ENCODE results near the gene NELL1.

The NELL1 gene

GRCh38 chr11:21564833-21565682, 895.7 kb downstream of the NELL1 start:
- H4K20me1 ChIP-seq (ENCODE audit: insufficient read depth, low read length, poor library complexity, severe bottlenecking): no peaks in the 10 kb centered on the region
- H3K9ac ChIP-seq (ENCODE audit: low read depth, low read length, poor library complexity, severe bottlenecking): no peak overlapping the region
- TF ChIP-seq, protein P1, sequence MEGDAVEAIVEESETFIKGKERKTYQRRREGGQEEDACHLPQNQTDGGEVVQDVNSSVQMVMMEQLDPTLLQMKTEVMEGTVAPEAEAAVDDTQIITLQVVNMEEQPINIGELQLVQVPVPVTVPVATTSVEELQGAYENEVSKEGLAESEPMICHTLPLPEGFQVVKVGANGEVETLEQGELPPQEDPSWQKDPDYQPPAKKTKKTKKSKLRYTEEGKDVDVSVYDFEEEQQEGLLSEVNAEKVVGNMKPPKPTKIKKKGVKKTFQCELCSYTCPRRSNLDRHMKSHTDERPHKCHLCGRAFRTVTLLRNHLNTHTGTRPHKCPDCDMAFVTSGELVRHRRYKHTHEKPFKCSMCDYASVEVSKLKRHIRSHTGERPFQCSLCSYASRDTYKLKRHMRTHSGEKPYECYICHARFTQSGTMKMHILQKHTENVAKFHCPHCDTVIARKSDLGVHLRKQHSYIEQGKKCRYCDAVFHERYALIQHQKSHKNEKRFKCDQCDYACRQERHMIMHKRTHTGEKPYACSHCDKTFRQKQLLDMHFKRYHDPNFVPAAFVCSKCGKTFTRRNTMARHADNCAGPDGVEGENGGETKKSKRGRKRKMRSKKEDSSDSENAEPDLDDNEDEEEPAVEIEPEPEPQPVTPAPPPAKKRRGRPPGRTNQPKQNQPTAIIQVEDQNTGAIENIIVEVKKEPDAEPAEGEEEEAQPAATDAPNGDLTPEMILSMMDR (conservative IDR thresholded peaks at IDR 0.05; ENCODE audit: low read length): no peak
- no peak for TF ChIP-seq EZH2phosphoT487 (IDR thresholded peaks at IDR 0.05; ENCODE audit: borderline replicate concordance)
- H3F3A ChIP-seq (ENCODE audit: low read depth): no peaks in the 10 kb centered on the region
- H3K36me3 ChIP-seq (ENCODE audit: insufficient read depth, low read length): no peaks in the 10 kb centered on the region
- H3K9me2 ChIP-seq (replicated peaks; ENCODE audit: low read depth, low read length): no peaks in the 10 kb centered on the region
- H3K79me2 ChIP-seq (ENCODE audit: insufficient read depth, low read length): no peaks in the 10 kb centered on the region
- no peaks in the 10 kb centered on the region for H3K27me3 ChIP-seq (ENCODE audit: insufficient read depth, low read length, poor library complexity, severe bottlenecking)
- no peak overlapping the region for H3K4me2 ChIP-seq (ENCODE audit: low read depth, low read length, poor library complexity, severe bottlenecking)
- H2AFZ ChIP-seq (ENCODE audit: low read length): no peak overlapping the region
- no peak overlapping the region for H3K4me3 ChIP-seq (ENCODE audit: low read length, poor library complexity, severe bottlenecking)
- no peaks in the 10 kb centered on the region for H3K4me1 ChIP-seq (ENCODE audit: insufficient read depth, low read length, poor library complexity, severe bottlenecking)
- H3K9me3 ChIP-seq (ENCODE audit: insufficient read depth, low read depth, low read length): no peaks in the 10 kb centered on the region

DNA sequence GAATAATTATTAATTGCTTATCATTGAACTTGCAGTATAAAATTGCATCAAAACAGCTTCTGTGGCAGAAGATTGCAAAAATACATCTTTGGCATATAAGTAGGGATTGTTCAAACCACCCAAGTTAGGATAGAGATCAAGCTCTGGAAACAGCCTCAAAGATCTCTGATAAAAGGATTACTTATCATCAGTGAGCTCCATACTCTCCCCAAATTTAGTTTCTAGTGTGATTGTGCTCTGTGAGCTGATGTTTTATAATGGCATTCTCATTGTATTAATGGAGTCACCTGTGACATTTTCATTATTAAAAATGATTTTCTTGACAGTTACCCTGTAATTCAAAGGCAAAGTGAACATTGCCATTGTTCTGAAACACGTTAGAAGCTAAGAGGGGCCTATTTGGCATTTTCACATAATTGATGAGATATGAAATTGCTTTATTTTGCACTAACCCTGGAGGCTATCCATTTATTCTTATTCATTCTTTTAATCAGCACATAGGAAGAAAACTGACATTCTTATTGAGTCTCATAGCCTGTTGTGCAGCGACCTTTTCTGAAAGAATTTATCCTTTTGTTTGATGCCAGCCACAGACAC, 897.2 kb downstream of the NELL1 start:
- Histone ChIP-seq H3K9me3 (ENCODE audit: insufficient read depth, low read depth, low read length) (no peaks in the 10 kb centered on the region), H3K9ac (ENCODE audit: low read depth, low read length, poor library complexity, severe bottlenecking) (no peak overlapping the region)
- no peak for TF ChIP-seq EZH2phosphoT487 (IDR thresholded peaks at IDR 0.05; ENCODE audit: borderline replicate concordance)
- TF ChIP-seq, protein P1 (conservative IDR thresholded peaks at IDR 0.05; ENCODE audit: low read length): no peak

GRCh38 chr11:21567645-21568290, 898.4 kb downstream of the NELL1 start:
- no peaks in the 10 kb centered on the region for H3F3A ChIP-seq (ENCODE audit: low read depth)
- no peaks in the 10 kb centered on the region for H4K20me1 ChIP-seq (ENCODE audit: insufficient read depth, low read length, poor library complexity, severe bottlenecking)
- H3K9me2 ChIP-seq (replicated peaks; ENCODE audit: low read depth, low read length): no peaks in the 10 kb centered on the region
- no peaks in the 10 kb centered on the region for H3K27me3 ChIP-seq (ENCODE audit: insufficient read depth, low read length, poor library complexity, severe bottlenecking)
- H3K4me3 ChIP-seq (ENCODE audit: low read length, poor library complexity, severe bottlenecking): no peak overlapping the region
- H3K9me3 ChIP-seq (ENCODE audit: insufficient read depth, low read depth, low read length): no peaks in the 10 kb centered on the region
- H2AFZ ChIP-seq (ENCODE audit: low read length): no peak overlapping the region
- H3K79me2 ChIP-seq (ENCODE audit: insufficient read depth, low read length): no peaks in the 10 kb centered on the region
- no peak for TF ChIP-seq EZH2phosphoT487 (IDR thresholded peaks at IDR 0.05; ENCODE audit: borderline replicate concordance)
- TF ChIP-seq, protein P1 (conservative IDR thresholded peaks at IDR 0.05; ENCODE audit: low read length): no peak
- no peak overlapping the region for H3K4me2 ChIP-seq (ENCODE audit: low read depth, low read length, poor library complexity, severe bottlenecking)
- no peaks in the 10 kb centered on the region for H3K36me3 ChIP-seq (ENCODE audit: insufficient read depth, low read length)
- no peaks in the 10 kb centered on the region for H3K4me1 ChIP-seq (ENCODE audit: insufficient read depth, low read length, poor library complexity, severe bottlenecking)
- no peak overlapping the region for H3K9ac ChIP-seq (ENCODE audit: low read depth, low read length, poor library complexity, severe bottlenecking)

More for the DNA sequence above, 897.2 kb downstream of the NELL1 start:
- no peak overlapping the region for H2AFZ ChIP-seq (ENCODE audit: low read length)
- H3K27me3 ChIP-seq (ENCODE audit: insufficient read depth, low read length, poor library complexity, severe bottlenecking): no peaks in the 10 kb centered on the region
- H3K4me3 ChIP-seq (ENCODE audit: low read length, poor library complexity, severe bottlenecking): no peak overlapping the region
- no peak overlapping the region for H3K4me2 ChIP-seq (ENCODE audit: low read depth, low read length, poor library complexity, severe bottlenecking)
- no peaks in the 10 kb centered on the region for H3K36me3 ChIP-seq (ENCODE audit: insufficient read depth, low read length)
- H3K79me2 ChIP-seq (ENCODE audit: insufficient read depth, low read length): no peaks in the 10 kb centered on the region
- H3K4me1 ChIP-seq (ENCODE audit: insufficient read depth, low read length, poor library complexity, severe bottlenecking): no peaks in the 10 kb centered on the region
- H4K20me1 ChIP-seq (ENCODE audit: insufficient read depth, low read length, poor library complexity, severe bottlenecking): no peaks in the 10 kb centered on the region
- no peaks in the 10 kb centered on the region for H3F3A ChIP-seq (ENCODE audit: low read depth)
- H3K9me2 ChIP-seq (replicated peaks; ENCODE audit: low read depth, low read length): no peaks in the 10 kb centered on the region
